Measurements from ENCODE around the gene TMC1.

TMC1 gene

GRCh38 chr9:72489986-72490385, 31.4 kb upstream of the TMC1 start:
- DNase-seq, result no peak
- Histone ChIP-seq H3K4me2 (ENCODE audit: insufficient read depth, low read length) (no peak overlapping the region), H2AFZ (ENCODE audit: low read depth, low read length) (no peak overlapping the region), H3K4me1 (ENCODE audit: insufficient read depth, low read length) (no peaks in the 10 kb centered on the region), H4K20me1 (ENCODE audit: insufficient read depth, low read length) (no peaks in the 10 kb centered on the region), H3K9me3 (ENCODE audit: insufficient read depth, low read length, severe bottlenecking) (no peaks in the 10 kb centered on the region), H3K4me3 (ENCODE audit: low read depth in 1 of 2, low read length in 2 of 2) (no peak overlapping the region), H3K27ac (ENCODE audit: low read length) (no peak overlapping the region), H3K27me3 (ENCODE audit: insufficient read depth, low read length, poor library complexity) (peaks cover 9% of the 10 kb centered on the region), H3K79me2 (ENCODE audit: insufficient read depth, low read length) (no peaks in the 10 kb centered on the region), H3K9ac (ENCODE audit: low read depth, low read length) (no peak overlapping the region), H3K36me3 (ENCODE audit: insufficient read depth, low read length) (no peaks in the 10 kb centered on the region)
- ATAC-seq (ENCODE audit: insufficient read depth, low read depth), result no peak
- TF ChIP-seq, protein P1, sequence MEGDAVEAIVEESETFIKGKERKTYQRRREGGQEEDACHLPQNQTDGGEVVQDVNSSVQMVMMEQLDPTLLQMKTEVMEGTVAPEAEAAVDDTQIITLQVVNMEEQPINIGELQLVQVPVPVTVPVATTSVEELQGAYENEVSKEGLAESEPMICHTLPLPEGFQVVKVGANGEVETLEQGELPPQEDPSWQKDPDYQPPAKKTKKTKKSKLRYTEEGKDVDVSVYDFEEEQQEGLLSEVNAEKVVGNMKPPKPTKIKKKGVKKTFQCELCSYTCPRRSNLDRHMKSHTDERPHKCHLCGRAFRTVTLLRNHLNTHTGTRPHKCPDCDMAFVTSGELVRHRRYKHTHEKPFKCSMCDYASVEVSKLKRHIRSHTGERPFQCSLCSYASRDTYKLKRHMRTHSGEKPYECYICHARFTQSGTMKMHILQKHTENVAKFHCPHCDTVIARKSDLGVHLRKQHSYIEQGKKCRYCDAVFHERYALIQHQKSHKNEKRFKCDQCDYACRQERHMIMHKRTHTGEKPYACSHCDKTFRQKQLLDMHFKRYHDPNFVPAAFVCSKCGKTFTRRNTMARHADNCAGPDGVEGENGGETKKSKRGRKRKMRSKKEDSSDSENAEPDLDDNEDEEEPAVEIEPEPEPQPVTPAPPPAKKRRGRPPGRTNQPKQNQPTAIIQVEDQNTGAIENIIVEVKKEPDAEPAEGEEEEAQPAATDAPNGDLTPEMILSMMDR (IDR thresholded peaks at IDR 0.05; ENCODE audit: borderline replicate concordance, extremely low read depth, low read length, poor library complexity, severe bottlenecking), result no peak
- TF ChIP-seq EZH2 (IDR thresholded peaks at IDR 0.05; ENCODE audit: borderline replicate concordance, low read depth, low read length, severe bottlenecking), result no peak

- DNase-seq (no peak), ATAC-seq (ENCODE audit: insufficient read depth, low read depth) (no peak)
- Histone ChIP-seq H3K27me3 (ENCODE audit: insufficient read depth, low read length, poor library complexity) (peaks cover 9% of the 10 kb centered on the region), H3K4me3 (ENCODE audit: low read depth in 1 of 2, low read length in 2 of 2) (no peak overlapping the region), H3K9me3 (ENCODE audit: insufficient read depth, low read length, severe bottlenecking) (no peaks in the 10 kb centered on the region), H3K27ac (ENCODE audit: low read length) (no peak overlapping the region), H4K20me1 (ENCODE audit: insufficient read depth, low read length) (no peaks in the 10 kb centered on the region), H3K9ac (ENCODE audit: low read depth, low read length) (no peak overlapping the region), H3K4me2 (ENCODE audit: insufficient read depth, low read length) (no peak overlapping the region), H3K4me1 (ENCODE audit: insufficient read depth, low read length) (no peaks in the 10 kb centered on the region), H3K79me2 (ENCODE audit: insufficient read depth, low read length) (no peaks in the 10 kb centered on the region), H3K36me3 (ENCODE audit: insufficient read depth, low read length) (no peaks in the 10 kb centered on the region), H2AFZ (ENCODE audit: low read depth, low read length) (no peak overlapping the region)
- no peak for TF ChIP-seq EZH2 (IDR thresholded peaks at IDR 0.05; ENCODE audit: borderline replicate concordance, low read depth, low read length, severe bottlenecking)
- TF ChIP-seq, protein P1 (IDR thresholded peaks at IDR 0.05; ENCODE audit: borderline replicate concordance, extremely low read depth, low read length, poor library complexity, severe bottlenecking), result no peak
Measured at GRCh38 chr9:72491242-72491641, 30.2 kb upstream of the TMC1 start.

- DNase-seq (no peak), ATAC-seq (ENCODE audit: insufficient read depth, low read depth) (no peak)
- H3K9ac ChIP-seq (ENCODE audit: low read depth, low read length), result no peak overlapping the region
- no peak overlapping the region for H3K4me2 ChIP-seq (ENCODE audit: insufficient read depth, low read length)
- no peaks in the 10 kb centered on the region for H3K9me3 ChIP-seq (ENCODE audit: insufficient read depth, low read length, severe bottlenecking)
- no peaks in the 10 kb centered on the region for H4K20me1 ChIP-seq (ENCODE audit: insufficient read depth, low read length)
- H3K27ac ChIP-seq (ENCODE audit: low read length), result no peak overlapping the region
- H3K79me2 ChIP-seq (ENCODE audit: insufficient read depth, low read length), result no peaks in the 10 kb centered on the region
- no peaks in the 10 kb centered on the region for H3K4me1 ChIP-seq (ENCODE audit: insufficient read depth, low read length)
- no peak for TF ChIP-seq EZH2 (IDR thresholded peaks at IDR 0.05; ENCODE audit: borderline replicate concordance, low read depth, low read length, severe bottlenecking)
- TF ChIP-seq, protein P1 (IDR thresholded peaks at IDR 0.05; ENCODE audit: borderline replicate concordance, extremely low read depth, low read length, poor library complexity, severe bottlenecking), result no peak
- H2AFZ ChIP-seq (ENCODE audit: low read depth, low read length), result no peak overlapping the region
- peaks cover 9% of the 10 kb centered on the region for H3K27me3 ChIP-seq (ENCODE audit: insufficient read depth, low read length, poor library complexity)
- H3K4me3 ChIP-seq (ENCODE audit: low read depth in 1 of 2, low read length in 2 of 2), result no peak overlapping the region
- no peaks in the 10 kb centered on the region for H3K36me3 ChIP-seq (ENCODE audit: insufficient read depth, low read length)
Measured at GRCh38 chr9:72494051-72494450, 27.4 kb upstream of the TMC1 start.
